K562 (cell line): Measurements from ENCODE around the gene VPREB3. TPM values are rescaled to one million over a fixed set of nuclear protein-coding genes. Genes with fewer than 3 reads are reported as not detected.

Experiments
- ATF7 ChIP-seq: fragments of 450-650 bp; IDR thresholded peaks from 2 replicates; pipeline ENCODE4 v1.7.1; 2014; ENCODE audit warnings: mild to moderate bottlenecking, moderate library complexity
- BMI1 ChIP-seq: fragments of 150-350 bp; IDR thresholded peaks from 2 replicates; pipeline ENCODE4 v1.6.1; 2014; ENCODE audit warnings: low read length
- CHD4 ChIP-seq: fragments of 200-600 bp; sonication (generic); IDR thresholded peaks from 3 replicates; pipeline ENCODE4 v1.6.1; 2012; ENCODE audit warnings: low read depth, mild to moderate bottlenecking, mixed read lengths, low read length, inconsistent platforms; ENCODE audit not compliant: insufficient read depth, insufficient replicate concordance, poor library complexity, severe bottlenecking
- DMBX1 ChIP-seq: fragments of 250-450 bp; sonication (Bioruptor Pico); IDR thresholded peaks from 2 replicates; pipeline ENCODE4 v1.8.0; 2022; ENCODE audit warnings: inconsistent platforms, mild to moderate bottlenecking, moderate library complexity, borderline replicate concordance
- PHTF2 ChIP-seq: fragments of 250-450 bp; sonication (Bioruptor Pico); IDR thresholded peaks from 2 replicates; pipeline ENCODE4 v1.5.0; 2021; ENCODE audit warnings: mild to moderate bottlenecking
- POLR2AphosphoS2 ChIP-seq: IDR thresholded peaks from 2 replicates; pipeline ENCODE4 v1.6.1; 2012; ENCODE audit warnings: low read length, improper control_type of control experiment
- ZNF274 ChIP-seq: IDR thresholded peaks from 2 replicates; pipeline ENCODE4 v1.6.1; 2011; ENCODE audit warnings: low read depth, mild to moderate bottlenecking, low read length, moderate library complexity, borderline replicate concordance
- ZNF77 ChIP-seq: fragments of 250-450 bp; sonication (Bioruptor Pico); IDR thresholded peaks from 2 replicates; pipeline ENCODE4 v1.5.0; 2020
- polyA plus RNA-seq, 8 experiments: library from polyadenylated mRNA; depleted of rRNA in 4 of 8; stranded (reverse) in 5 of 8; unstranded in 3 of 8; fragments of >200 nt; fragmentation: Nextera tagmentation in 2 of 8; fragmentation: Illumina TruSeq in 1 of 8; extraction: Ambion mirVana in 2 of 8; extraction: Trizol in 1 of 8; gene quantifications; 2 replicates each; pipeline versions ENCODE4 v1.2.1 to v1.2.3, GENCODE V29; 2011 to 2014; ENCODE audit warnings: inconsistent platforms in 1 of 8, missing spikeins in 1 of 8
- total RNA-seq, 7 experiments: library from RNA; depleted of rRNA in 6 of 7; stranded (reverse); fragments of >200 nt in 6 of 7; fragmentation: Illumina TruSeq in 2 of 7; extraction: Trizol in 2 of 7; gene quantifications; 2 replicates each; pipeline versions ENCODE4 v1.2.1 to v1.2.3, GENCODE V29; 2011 to 2021; ENCODE audit warnings: low replicate concordance in 1 of 7
- TF ChIP-seq, protein P1 (sequence below): fragments of 250-450 bp; sonication (Bioruptor Pico); IDR thresholded peaks from 2 replicates; pipeline ENCODE4 v1.5.0; 2022; ENCODE audit warnings: mild to moderate bottlenecking
- TF ChIP-seq, protein P2 (sequence below): sonication (generic); formaldehyde crosslinking; IDR thresholded peaks from 2 replicates; pipeline ENCODE4 v1.8.1; 2022; ENCODE audit warnings: missing genetic modification reagents
- TF ChIP-seq, protein P3 (sequence below): fragments of 450-650 bp; conservative IDR thresholded peaks from 2 replicates; pipeline ENCODE4 v1.6.1; 2016; ENCODE audit warnings: missing genetic modification characterization, low read depth, mild to moderate bottlenecking, missing compliant biosample characterization, moderate library complexity
- TF ChIP-seq, protein P4 (sequence below): fragments of 450-650 bp; formaldehyde crosslinking; IDR thresholded peaks from 2 replicates; pipeline ENCODE4 v1.4.0; 2022; ENCODE audit warnings: missing genetic modification characterization
- TF ChIP-seq, protein P5 (sequence below): IDR thresholded peaks from 3 replicates; pipeline ENCODE4 v1.6.1; 2011; ENCODE audit warnings: borderline replicate concordance, mild to moderate bottlenecking, moderate library complexity; ENCODE audit not compliant: insufficient read length; ENCODE audit errors: extremely low read depth

Gene VPREB3
- total and polyA plus RNA-seq, 9 of the 15 experiments (the other 6 are each of a cell fraction or from before 2014, with no cell fraction given) = 0.14 to 0.71 (median 0.20) TPM; not detected in 6

DNA sequence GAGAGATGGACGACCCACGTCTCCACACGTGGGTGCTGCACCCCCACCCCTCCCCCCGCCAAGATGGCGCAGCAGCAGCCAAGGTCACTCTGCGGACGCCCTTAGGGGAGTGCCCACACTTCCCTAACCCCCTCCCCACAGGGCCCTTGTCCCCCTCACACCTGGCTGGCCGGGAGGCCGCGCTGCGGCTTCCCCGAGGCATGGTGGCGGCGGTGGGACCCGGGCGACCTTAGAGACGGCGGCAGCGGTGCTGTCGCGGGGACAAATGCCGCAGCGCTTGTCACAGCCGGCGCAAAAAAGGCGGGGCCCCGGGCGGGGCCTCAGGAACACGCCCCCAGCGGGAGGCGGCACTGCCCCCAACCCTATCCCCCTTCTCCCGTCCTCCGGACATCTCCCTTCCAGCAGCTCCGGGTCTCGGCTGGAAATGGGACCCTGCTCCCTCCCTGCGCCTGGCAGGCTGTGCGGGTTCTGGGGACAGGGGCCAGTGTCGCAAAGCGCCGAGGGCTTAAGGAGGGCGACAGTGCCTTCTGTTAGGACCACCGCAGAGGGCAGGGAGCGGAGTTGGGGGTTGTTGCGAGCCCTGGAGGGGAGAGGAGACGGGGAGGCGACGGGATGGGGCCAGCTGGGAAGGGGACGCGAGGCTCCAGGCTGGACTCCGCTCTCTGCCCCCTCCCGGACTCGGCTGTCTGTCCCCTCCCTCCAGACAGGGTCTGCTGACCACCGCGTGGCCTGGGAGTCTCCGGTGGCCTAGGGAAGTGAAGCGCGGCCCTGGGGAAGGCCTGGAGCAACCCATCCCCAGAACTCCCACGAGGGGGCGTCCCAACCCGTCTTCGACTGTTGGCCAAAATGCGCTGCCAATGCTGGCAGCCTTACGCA is 13.7 kb upstream of the VPREB3 start, which contains the start of gene CHCHD10 (continued):
- TF ChIP-seq, protein P1, sequence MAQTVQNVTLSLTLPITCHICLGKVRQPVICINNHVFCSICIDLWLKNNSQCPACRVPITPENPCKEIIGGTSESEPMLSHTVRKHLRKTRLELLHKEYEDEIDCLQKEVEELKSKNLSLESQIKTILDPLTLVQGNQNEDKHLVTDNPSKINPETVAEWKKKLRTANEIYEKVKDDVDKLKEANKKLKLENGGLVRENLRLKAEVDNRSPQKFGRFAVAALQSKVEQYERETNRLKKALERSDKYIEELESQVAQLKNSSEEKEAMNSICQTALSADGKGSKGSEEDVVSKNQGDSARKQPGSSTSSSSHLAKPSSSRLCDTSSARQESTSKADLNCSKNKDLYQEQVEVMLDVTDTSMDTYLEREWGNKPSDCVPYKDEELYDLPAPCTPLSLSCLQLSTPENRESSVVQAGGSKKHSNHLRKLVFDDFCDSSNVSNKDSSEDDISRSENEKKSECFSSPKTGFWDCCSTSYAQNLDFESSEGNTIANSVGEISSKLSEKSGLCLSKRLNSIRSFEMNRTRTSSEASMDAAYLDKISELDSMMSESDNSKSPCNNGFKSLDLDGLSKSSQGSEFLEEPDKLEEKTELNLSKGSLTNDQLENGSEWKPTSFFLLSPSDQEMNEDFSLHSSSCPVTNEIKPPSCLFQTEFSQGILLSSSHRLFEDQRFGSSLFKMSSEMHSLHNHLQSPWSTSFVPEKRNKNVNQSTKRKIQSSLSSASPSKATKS (CRISPR knock-in tag) = no peak
- TF ChIP-seq PHTF2 (CRISPR knock-in tag) (no peak), ZNF77 (CRISPR knock-in tag) (no peak), ZNF274 (no peak), CHD4 (no peak), POLR2AphosphoS2 (no peak), ATF7 (0 out of 2 replicates have a peak, but pooled peaks have one; percentile 36), BMI1 (no peak), DMBX1 (CRISPR knock-in tag) (peak; percentile 48; the same call in 1 of the 2 replicates)
- TF ChIP-seq, protein P2, sequence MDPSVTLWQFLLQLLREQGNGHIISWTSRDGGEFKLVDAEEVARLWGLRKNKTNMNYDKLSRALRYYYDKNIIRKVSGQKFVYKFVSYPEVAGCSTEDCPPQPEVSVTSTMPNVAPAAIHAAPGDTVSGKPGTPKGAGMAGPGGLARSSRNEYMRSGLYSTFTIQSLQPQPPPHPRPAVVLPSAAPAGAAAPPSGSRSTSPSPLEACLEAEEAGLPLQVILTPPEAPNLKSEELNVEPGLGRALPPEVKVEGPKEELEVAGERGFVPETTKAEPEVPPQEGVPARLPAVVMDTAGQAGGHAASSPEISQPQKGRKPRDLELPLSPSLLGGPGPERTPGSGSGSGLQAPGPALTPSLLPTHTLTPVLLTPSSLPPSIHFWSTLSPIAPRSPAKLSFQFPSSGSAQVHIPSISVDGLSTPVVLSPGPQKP (CRISPR knock-in tag) = no peak
- TF ChIP-seq, protein P3, sequence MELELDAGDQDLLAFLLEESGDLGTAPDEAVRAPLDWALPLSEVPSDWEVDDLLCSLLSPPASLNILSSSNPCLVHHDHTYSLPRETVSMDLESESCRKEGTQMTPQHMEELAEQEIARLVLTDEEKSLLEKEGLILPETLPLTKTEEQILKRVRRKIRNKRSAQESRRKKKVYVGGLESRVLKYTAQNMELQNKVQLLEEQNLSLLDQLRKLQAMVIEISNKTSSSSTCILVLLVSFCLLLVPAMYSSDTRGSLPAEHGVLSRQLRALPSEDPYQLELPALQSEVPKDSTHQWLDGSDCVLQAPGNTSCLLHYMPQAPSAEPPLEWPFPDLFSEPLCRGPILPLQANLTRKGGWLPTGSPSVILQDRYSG (tag) = 0 out of 2 replicates have a peak, but pooled peaks have one; percentile 40
- TF ChIP-seq, protein P4, sequence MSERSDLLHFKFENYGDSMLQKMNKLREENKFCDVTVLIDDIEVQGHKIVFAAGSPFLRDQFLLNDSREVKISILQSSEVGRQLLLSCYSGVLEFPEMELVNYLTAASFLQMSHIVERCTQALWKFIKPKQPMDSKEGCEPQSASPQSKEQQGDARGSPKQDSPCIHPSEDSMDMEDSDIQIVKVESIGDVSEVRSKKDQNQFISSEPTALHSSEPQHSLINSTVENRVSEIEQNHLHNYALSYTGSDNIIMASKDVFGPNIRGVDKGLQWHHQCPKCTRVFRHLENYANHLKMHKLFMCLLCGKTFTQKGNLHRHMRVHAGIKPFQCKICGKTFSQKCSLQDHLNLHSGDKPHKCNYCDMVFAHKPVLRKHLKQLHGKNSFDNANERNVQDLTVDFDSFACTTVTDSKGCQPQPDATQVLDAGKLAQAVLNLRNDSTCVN (CRISPR knock-in tag) = peak; percentile 50; the same call in 1 of the 2 replicates
- TF ChIP-seq, protein P5, sequence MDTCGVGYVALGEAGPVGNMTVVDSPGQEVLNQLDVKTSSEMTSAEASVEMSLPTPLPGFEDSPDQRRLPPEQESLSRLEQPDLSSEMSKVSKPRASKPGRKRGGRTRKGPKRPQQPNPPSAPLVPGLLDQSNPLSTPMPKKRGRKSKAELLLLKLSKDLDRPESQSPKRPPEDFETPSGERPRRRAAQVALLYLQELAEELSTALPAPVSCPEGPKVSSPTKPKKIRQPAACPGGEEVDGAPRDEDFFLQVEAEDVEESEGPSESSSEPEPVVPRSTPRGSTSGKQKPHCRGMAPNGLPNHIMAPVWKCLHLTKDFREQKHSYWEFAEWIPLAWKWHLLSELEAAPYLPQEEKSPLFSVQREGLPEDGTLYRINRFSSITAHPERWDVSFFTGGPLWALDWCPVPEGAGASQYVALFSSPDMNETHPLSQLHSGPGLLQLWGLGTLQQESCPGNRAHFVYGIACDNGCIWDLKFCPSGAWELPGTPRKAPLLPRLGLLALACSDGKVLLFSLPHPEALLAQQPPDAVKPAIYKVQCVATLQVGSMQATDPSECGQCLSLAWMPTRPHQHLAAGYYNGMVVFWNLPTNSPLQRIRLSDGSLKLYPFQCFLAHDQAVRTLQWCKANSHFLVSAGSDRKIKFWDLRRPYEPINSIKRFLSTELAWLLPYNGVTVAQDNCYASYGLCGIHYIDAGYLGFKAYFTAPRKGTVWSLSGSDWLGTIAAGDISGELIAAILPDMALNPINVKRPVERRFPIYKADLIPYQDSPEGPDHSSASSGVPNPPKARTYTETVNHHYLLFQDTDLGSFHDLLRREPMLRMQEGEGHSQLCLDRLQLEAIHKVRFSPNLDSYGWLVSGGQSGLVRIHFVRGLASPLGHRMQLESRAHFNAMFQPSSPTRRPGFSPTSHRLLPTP = no peak
